Osteoblast (primary cell): Measurements from ENCODE around the gene RABGEF1. TPM values are rescaled to one million over a fixed set of nuclear protein-coding genes. Genes with fewer than 3 reads are reported as not detected.
"Not testable (repeated sequence)": the region's sequence is repeated elsewhere in the genome, so short reads cannot be mapped to it uniquely, and the experiment has no call there.

ENCODE experiments used
- DNase-seq: peaks from one replicate; pipeline ENCODE4 v3.0.0; 2011; ENCODE audit warnings: low spot score, mixed read lengths; ENCODE audit not compliant: insufficient read length; ENCODE audit errors: missing footprints
- H2AFZ ChIP-seq: 2 replicates; pipeline ENCODE4 v1.6.0; 2011; ENCODE audit warnings: mild to moderate bottlenecking, low read length
- H3K27ac ChIP-seq: 2 replicates; pipeline ENCODE4 v1.5.1; 2011; ENCODE audit warnings: mild to moderate bottlenecking, low read depth, low read length, moderate library complexity
- H3K27me3 ChIP-seq: 2 replicates; pipeline ENCODE4 v1.6.0; 2012; ENCODE audit warnings: mild to moderate bottlenecking, control low read depth, inconsistent platforms, low read length, moderate library complexity; ENCODE audit not compliant: insufficient read depth
- H3K36me3 ChIP-seq: 2 replicates; pipeline ENCODE4 v1.5.1; 2011; ENCODE audit warnings: mild to moderate bottlenecking, low read length, control low read depth, moderate library complexity; ENCODE audit not compliant: insufficient read depth
- H3K4me1 ChIP-seq: 2 replicates; pipeline ENCODE4 v1.5.1; 2011; ENCODE audit warnings: mild to moderate bottlenecking, low read length, control low read depth, moderate library complexity; ENCODE audit not compliant: insufficient read depth
- H3K4me2 ChIP-seq: 2 replicates; pipeline ENCODE4 v1.6.0; 2011; ENCODE audit warnings: mild to moderate bottlenecking, low read length; ENCODE audit not compliant: insufficient read depth
- H3K4me3 ChIP-seq: fragments of 200-600 bp; sonication (generic); 3 replicates; pipeline ENCODE4 v1.5.1; 2012; ENCODE audit warnings: mild to moderate bottlenecking, low read length, inconsistent platforms; ENCODE audit not compliant: insufficient read depth
- H3K79me2 ChIP-seq: 2 replicates; pipeline ENCODE4 v1.6.0; 2012; ENCODE audit warnings: mild to moderate bottlenecking, low read length, control low read depth, inconsistent platforms; ENCODE audit not compliant: insufficient read depth
- H3K9me3 ChIP-seq: 2 replicates; pipeline ENCODE4 v1.5.1; 2011; ENCODE audit warnings: low read depth, low read length, control low read depth
- H4K20me1 ChIP-seq: 2 replicates; pipeline ENCODE4 v1.6.0; 2012; ENCODE audit warnings: mild to moderate bottlenecking, low read length, control low read depth; ENCODE audit not compliant: insufficient read depth
- total RNA-seq: library from RNA; depleted of rRNA; stranded (reverse); fragments of >200 nt; gene quantifications from 2 replicates; pipeline ENCODE4 v1.2.3, GENCODE V29; 2012
- TF ChIP-seq, protein P1 (sequence below): IDR thresholded peaks from 2 replicates; pipeline ENCODE4 v1.5.1; 2011; ENCODE audit warnings: mild to moderate bottlenecking, low read depth, low read length, moderate library complexity; ENCODE audit errors: extremely low read depth

Gene RABGEF1
- total RNA-seq, 1 donor = 81.8 TPM

DNA sequence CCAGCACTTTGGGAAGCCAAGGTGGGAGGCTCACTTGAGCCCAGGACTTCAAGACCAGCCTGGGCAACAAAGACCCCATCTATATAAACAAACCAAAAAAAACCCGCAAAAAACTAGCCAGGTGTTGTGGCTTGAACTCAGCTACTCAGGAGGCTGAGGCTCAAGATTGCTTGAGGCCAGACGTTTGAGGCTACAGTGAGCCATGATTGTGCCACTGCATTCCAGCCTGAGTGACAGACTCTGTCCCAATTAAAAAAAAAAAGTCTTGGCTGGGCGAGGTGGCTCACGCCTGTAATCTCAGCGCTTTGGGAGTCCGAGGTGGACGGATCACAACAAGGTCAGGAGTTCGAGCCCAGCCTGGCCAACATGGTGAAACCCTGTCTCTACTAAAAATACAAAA lies 11.4 kb downstream of the RABGEF1 start:
- no peak for DNase-seq
- H3K9me3 ChIP-seq = no peaks in the 10 kb centered on the region
- TF ChIP-seq, protein P1, sequence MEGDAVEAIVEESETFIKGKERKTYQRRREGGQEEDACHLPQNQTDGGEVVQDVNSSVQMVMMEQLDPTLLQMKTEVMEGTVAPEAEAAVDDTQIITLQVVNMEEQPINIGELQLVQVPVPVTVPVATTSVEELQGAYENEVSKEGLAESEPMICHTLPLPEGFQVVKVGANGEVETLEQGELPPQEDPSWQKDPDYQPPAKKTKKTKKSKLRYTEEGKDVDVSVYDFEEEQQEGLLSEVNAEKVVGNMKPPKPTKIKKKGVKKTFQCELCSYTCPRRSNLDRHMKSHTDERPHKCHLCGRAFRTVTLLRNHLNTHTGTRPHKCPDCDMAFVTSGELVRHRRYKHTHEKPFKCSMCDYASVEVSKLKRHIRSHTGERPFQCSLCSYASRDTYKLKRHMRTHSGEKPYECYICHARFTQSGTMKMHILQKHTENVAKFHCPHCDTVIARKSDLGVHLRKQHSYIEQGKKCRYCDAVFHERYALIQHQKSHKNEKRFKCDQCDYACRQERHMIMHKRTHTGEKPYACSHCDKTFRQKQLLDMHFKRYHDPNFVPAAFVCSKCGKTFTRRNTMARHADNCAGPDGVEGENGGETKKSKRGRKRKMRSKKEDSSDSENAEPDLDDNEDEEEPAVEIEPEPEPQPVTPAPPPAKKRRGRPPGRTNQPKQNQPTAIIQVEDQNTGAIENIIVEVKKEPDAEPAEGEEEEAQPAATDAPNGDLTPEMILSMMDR = no peak

DNA sequence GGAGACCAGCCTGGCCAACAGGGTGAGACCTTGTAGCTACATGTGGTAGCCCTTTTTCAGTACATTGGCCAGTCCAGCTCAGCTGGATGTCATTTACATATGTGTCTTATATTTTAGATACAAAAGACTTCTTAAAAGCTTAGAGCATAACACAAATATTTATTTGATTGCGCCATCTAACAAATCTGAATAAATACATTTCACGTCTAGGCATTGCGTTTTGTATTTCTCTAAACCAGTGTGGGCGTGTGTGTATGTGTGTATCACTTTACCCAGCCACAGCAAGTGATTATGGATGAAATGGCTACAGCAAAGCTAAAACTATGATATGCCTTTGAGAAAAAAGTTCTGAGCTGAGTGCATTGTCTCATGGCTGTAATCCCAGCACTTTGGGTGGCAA lies 14.0 kb downstream of the RABGEF1 start:
- Histone ChIP-seq H3K36me3 (peaks cover 6% of the 10 kb centered on the region), H4K20me1 (peaks cover 30% of the 10 kb centered on the region)
- DNase-seq = no peak

More for the DNA sequence above, 11.4 kb downstream of the RABGEF1 start:
- H3K4me3 ChIP-seq = no peak overlapping the region
- peaks cover 47% of the 10 kb centered on the region for H4K20me1 ChIP-seq
- H3K27ac ChIP-seq = no peak overlapping the region
- H2AFZ ChIP-seq = no peak overlapping the region
- H3K4me2 ChIP-seq = no peak overlapping the region
- peaks cover 100% of the 10 kb centered on the region for H3K79me2 ChIP-seq
- H3K4me1 ChIP-seq = peaks cover 15% of the 10 kb centered on the region
- peaks cover 9% of the 10 kb centered on the region for H3K36me3 ChIP-seq
- no peaks in the 10 kb centered on the region for H3K27me3 ChIP-seq

DNA sequence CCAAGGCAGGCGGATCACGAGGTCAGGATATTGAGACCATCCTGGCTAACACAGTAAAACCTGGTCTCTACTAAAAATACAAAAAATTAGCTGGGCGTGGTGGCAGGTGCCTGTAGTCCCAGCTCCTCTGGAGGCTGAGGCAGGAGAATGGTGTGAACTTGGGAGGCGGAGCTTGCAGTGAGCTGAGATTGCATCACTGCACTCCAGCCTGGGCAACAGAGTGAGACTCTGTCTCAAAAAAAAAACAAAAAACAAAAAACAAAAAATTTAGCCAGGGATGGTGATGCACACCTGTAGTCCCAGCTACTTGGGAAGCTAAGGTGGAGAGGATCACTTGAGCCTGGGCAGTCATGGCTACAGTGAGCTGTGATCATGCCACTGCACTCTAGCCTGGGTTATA lies 14.5 kb downstream of the RABGEF1 start:
- Histone ChIP-seq H3K27ac (peak overlapping the region; percentile 15), H3K79me2 (peaks cover 99% of the 10 kb centered on the region), H4K20me1 (peaks cover 28% of the 10 kb centered on the region)
- not testable (repeated sequence) for H2AFZ ChIP-seq, DNase-seq, H3K36me3 ChIP-seq, H3K4me3 ChIP-seq, H3K27me3 ChIP-seq, H3K4me2 ChIP-seq, H3K9me3 ChIP-seq, H3K4me1 ChIP-seq

More for the DNA sequence above, 14.0 kb downstream of the RABGEF1 start:
- H3K4me2 ChIP-seq = no peak overlapping the region
- no peak overlapping the region for H2AFZ ChIP-seq
- H3K9me3 ChIP-seq = no peaks in the 10 kb centered on the region
- H3K4me1 ChIP-seq = peaks cover 2% of the 10 kb centered on the region
- H3K79me2 ChIP-seq = peaks cover 99% of the 10 kb centered on the region
- TF ChIP-seq, protein P1 = no peak
- peak overlapping the region; percentile 15 for H3K27ac ChIP-seq
- H3K27me3 ChIP-seq = no peaks in the 10 kb centered on the region
- H3K4me3 ChIP-seq = no peak overlapping the region

DNA sequence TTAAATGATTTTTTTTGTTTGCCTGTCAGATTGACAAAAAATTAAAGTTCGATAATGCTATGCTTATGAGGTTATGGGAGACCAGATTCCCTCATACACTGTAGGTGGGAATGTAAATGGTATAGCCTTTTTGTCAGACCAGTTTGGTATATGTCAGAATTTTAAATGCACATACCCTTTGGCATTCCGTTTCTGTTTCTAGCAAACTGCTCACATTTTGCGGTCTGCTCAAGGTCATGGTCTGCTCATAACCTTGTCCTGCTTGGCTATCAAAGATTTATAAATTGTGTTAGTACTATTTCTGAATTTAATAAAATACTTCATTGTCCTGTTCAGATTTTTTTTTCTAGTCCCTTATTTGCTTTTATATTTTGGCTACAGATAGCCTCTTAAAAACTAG lies 15.7 kb downstream of the RABGEF1 start:
- peaks cover 21% of the 10 kb centered on the region for H4K20me1 ChIP-seq

DNA sequence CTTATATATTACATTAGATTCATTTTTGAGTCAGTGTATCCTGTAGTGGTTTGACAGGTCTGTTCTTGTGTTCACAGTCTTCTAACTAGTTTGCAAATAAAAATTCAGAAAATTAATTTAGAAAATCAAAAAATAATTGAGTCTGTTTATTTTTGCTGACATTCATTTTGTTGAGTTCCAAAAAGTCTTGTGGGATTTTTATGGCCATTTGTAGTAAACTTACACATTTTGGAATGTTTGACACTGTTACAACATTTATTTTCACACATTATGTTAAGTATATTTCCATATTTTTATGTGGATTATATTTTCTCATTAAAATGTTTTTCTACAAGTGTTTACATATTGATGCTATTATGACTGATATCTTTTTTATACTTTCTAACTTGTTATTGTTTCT lies 16.4 kb downstream of the RABGEF1 start:
- peaks cover 2% of the 10 kb centered on the region for H3K4me1 ChIP-seq
- TF ChIP-seq, protein P1 = no peak
- no peaks in the 10 kb centered on the region for H3K27me3 ChIP-seq
- no peaks in the 10 kb centered on the region for H3K9me3 ChIP-seq
- peaks cover 6% of the 10 kb centered on the region for H3K36me3 ChIP-seq
- H4K20me1 ChIP-seq = peaks cover 19% of the 10 kb centered on the region
- no peak overlapping the region for H3K4me3 ChIP-seq
- no peak overlapping the region for H2AFZ ChIP-seq
- H3K27ac ChIP-seq = no peak overlapping the region
- no peak overlapping the region for H3K4me2 ChIP-seq
- no peak for DNase-seq
- H3K79me2 ChIP-seq = peaks cover 99% of the 10 kb centered on the region

More for the DNA sequence above, 15.7 kb downstream of the RABGEF1 start:
- H3K9me3 ChIP-seq, DNase-seq, H3K36me3 ChIP-seq, H3K27me3 ChIP-seq, H2AFZ ChIP-seq, H3K4me1 ChIP-seq, H3K27ac ChIP-seq, H3K4me2 ChIP-seq, H3K4me3 ChIP-seq: not testable (repeated sequence)
- peaks cover 99% of the 10 kb centered on the region for H3K79me2 ChIP-seq
